PC-3 (cell line): ENCODE data around the gene LY6G5C. TPM values are rescaled to one million over a fixed set of nuclear protein-coding genes. Genes with fewer than 3 reads are reported as not detected.

Experiments
- ATAC-seq: fragments of 200-7000 bp; cut with Tn5 transposase; 2 replicates; pipeline ENCODE4 v1.9.1; 2020; ENCODE audit warnings: mild to moderate bottlenecking, moderate library complexity
- BruUV-seq: library from RNA; stranded (reverse); fragments of 400-500 nt; replicated peaks from 2 replicates; lab custom pipeline; 2021; lab: Mats Ljungman, UMichigan
- CTCF ChIA-PET: fragments of 300-600 bp; sonication (Branson Sonifier 250); formaldehyde crosslinking; loops from one replicate; lab custom pipeline; 2022; ENCODE audit warnings: antibody characterized with exemption; lab: Charles Lee
- POLR2A ChIA-PET: fragments of 300-600 bp; sonication (Branson Sonifier 250); formaldehyde crosslinking; loops from one replicate; lab custom pipeline; 2022; ENCODE audit warnings: antibody characterized with exemption; ENCODE audit not compliant: unreplicated experiment; lab: Charles Lee
- DNase-seq: peaks from one replicate; pipeline ENCODE4 v3.0.0-alpha.2; 2015
- H2AFZ ChIP-seq: fragments of 300-600 bp; sonication (generic); 2 replicates; pipeline ENCODE4 v1.6.0; 2016; ENCODE audit warnings: antibody characterized with exemption, low read length
- H3F3A ChIP-seq: fragments of 300-600 bp; sonication (generic); one replicate; pipeline ENCODE4 v1.6.0; 2017; ENCODE audit warnings: antibody characterized with exemption, low read length, control low read depth, mild to moderate bottlenecking; ENCODE audit not compliant: unreplicated experiment
- H3K27ac ChIP-seq: fragments of 300-600 bp; sonication (generic); 2 replicates; pipeline ENCODE4 v1.5.1; 2016; ENCODE audit warnings: mild to moderate bottlenecking, low read length
- H3K27me3 ChIP-seq: fragments of 300-600 bp; sonication (generic); 2 replicates; pipeline ENCODE4 v1.6.1; 2016; ENCODE audit warnings: low read length, mixed read lengths
- H3K36me3 ChIP-seq: fragments of 300-600 bp; sonication (generic); 2 replicates; pipeline ENCODE4 v1.6.1; 2016; ENCODE audit warnings: low read depth, mixed run types, low read length, mixed read lengths
- H3K4me1 ChIP-seq: fragments of 300-600 bp; sonication (generic); 2 replicates; pipeline ENCODE4 v1.5.1; 2016; ENCODE audit warnings: low read length; ENCODE audit not compliant: insufficient read depth
- H3K4me2 ChIP-seq: fragments of 300-600 bp; sonication (generic); 2 replicates; pipeline ENCODE4 v1.6.0; 2016; ENCODE audit warnings: low read length
- H3K4me3 ChIP-seq: fragments of 300-600 bp; sonication (generic); 2 replicates; pipeline ENCODE4 v1.5.1; 2016; ENCODE audit warnings: mild to moderate bottlenecking, low read length, mixed read lengths
- H3K79me2 ChIP-seq: fragments of 300-600 bp; sonication (generic); 2 replicates; pipeline ENCODE4 v1.6.1; 2017; ENCODE audit warnings: low read length, mixed read lengths
- H3K9ac ChIP-seq: fragments of 300-600 bp; sonication (generic); 2 replicates; pipeline ENCODE4 v1.6.0; 2016; ENCODE audit warnings: mild to moderate bottlenecking, low read length
- H3K9me2 ChIP-seq: fragments of 300-600 bp; sonication (generic); replicated peaks from 2 replicates; pipeline ENCODE4 v1.6.1; 2016; ENCODE audit warnings: mixed run types, low read length, mixed read lengths
- H3K9me3 ChIP-seq: fragments of 300-600 bp; sonication (generic); 2 replicates; pipeline ENCODE4 v1.6.1; 2016; ENCODE audit warnings: low read length, mixed read lengths
- H4K20me1 ChIP-seq: fragments of 300-600 bp; sonication (generic); 2 replicates; pipeline ENCODE4 v1.6.1; 2016; ENCODE audit warnings: low read length, mixed read lengths
- EZH2 ChIP-seq: fragments of 300-600 bp; sonication (generic); IDR thresholded peaks from one replicate; pipeline ENCODE4 v1.6.1; 2017; ENCODE audit warnings: antibody characterized with exemption, mild to moderate bottlenecking, low read length; ENCODE audit not compliant: unreplicated experiment
- EZH2phosphoT487 ChIP-seq: fragments of 300-600 bp; sonication (generic); IDR thresholded peaks from 2 replicates; pipeline ENCODE4 v1.6.1; 2018; ENCODE audit warnings: mild to moderate bottlenecking, antibody characterized with exemption, low read length, borderline replicate concordance
- intact Hi-C: fragments of 100-400 bp; cut with micrococcal nuclease; formaldehyde crosslinking; loops from 2 replicates; pipeline ENCODE4 v1.9.0; 2023
- total RNA-seq: library from RNA; depleted of rRNA; stranded (reverse); fragments of >200 nt; gene quantifications from 2 replicates; pipeline ENCODE4 v1.2.3, GENCODE V29; 2014
- TF ChIP-seq, protein P1 (sequence below): fragments of 300-600 bp; sonication (generic); conservative IDR thresholded peaks from 2 replicates; pipeline ENCODE4 v1.5.1; 2017; ENCODE audit warnings: antibody characterized with exemption, low read depth, mild to moderate bottlenecking, low read length

The LY6G5C gene
- total RNA-seq, 1 experiment from 2014 or later, result 1.8 TPM

DNA sequence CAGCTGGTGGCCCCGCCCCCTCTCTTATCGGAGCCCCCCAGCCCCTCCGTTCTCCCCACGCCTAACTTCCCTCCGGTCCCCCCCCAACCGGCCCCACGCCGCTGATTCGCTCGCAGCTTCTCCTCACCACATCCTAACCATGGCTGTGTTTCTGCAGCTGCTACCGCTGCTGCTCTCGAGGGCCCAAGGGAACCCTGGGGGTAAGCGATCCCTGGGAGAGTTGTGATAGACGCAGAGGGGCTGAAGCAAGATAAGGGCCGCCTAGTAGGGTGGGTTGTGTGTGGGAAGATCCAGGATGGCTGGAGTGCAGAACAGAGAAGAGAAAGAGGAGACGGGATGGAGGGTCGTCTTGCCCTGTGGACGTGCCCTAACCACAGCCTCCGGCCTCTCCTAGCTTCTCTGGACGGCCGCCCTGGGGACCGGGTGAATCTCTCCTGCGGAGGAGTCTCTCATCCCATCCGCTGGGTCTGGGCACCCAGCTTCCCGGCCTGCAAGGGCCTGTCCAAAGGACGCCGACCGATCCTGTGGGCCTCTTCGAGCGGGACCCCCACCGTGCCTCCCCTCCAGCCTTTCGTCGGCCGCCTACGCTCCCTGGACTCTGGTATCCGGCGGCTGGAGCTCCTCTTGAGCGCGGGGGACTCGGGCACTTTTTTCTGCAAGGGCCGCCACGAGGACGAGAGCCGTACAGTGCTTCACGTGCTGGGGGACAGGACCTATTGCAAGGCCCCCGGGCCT is 42.5 kb upstream of the LY6G5C start, which contains the start of gene MPIG6B:
Gene MPIG6B, plus strand, starts transcription at position 129 of the 735 bp plus-strand sequence. Its CDS starts 11 bp downstream, at position 140.
- H3K9me2 ChIP-seq, result no peaks in the 10 kb centered on the region
- H3K79me2 ChIP-seq, result no peaks in the 10 kb centered on the region
- BruUV-seq, result no TSS peak
- POLR2A ChIA-PET, result interaction anchor here (0.6 kb wide), 1 partner anchor 104 kb away, joined by 5 read pairs; the partner anchor contains the start of gene HSPA1B
- no peaks in the 10 kb centered on the region for H3K27me3 ChIP-seq
- no peaks in the 10 kb centered on the region for H4K20me1 ChIP-seq
- no peak within 1 kb of the TSS for H3K4me2 ChIP-seq
- H3K4me3 ChIP-seq, result no peak within 1 kb of the TSS
- CTCF ChIA-PET, result no interaction called here
- no peak for ATAC-seq
- TF ChIP-seq EZH2, result no peak
- TF ChIP-seq, protein P1, sequence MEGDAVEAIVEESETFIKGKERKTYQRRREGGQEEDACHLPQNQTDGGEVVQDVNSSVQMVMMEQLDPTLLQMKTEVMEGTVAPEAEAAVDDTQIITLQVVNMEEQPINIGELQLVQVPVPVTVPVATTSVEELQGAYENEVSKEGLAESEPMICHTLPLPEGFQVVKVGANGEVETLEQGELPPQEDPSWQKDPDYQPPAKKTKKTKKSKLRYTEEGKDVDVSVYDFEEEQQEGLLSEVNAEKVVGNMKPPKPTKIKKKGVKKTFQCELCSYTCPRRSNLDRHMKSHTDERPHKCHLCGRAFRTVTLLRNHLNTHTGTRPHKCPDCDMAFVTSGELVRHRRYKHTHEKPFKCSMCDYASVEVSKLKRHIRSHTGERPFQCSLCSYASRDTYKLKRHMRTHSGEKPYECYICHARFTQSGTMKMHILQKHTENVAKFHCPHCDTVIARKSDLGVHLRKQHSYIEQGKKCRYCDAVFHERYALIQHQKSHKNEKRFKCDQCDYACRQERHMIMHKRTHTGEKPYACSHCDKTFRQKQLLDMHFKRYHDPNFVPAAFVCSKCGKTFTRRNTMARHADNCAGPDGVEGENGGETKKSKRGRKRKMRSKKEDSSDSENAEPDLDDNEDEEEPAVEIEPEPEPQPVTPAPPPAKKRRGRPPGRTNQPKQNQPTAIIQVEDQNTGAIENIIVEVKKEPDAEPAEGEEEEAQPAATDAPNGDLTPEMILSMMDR, result no peak
- no peak for TF ChIP-seq EZH2phosphoT487
- H3F3A ChIP-seq, result no peaks in the 10 kb centered on the region
- no peak within 1 kb of the TSS for H3K9ac ChIP-seq
- intact Hi-C loops, result no loop called here
- H3K27ac ChIP-seq, result no peak within 1 kb of the TSS
- DNase-seq, result no peak
- no peak within 1 kb of the TSS for H2AFZ ChIP-seq
- no peaks in the 10 kb centered on the region for H3K9me3 ChIP-seq
- peaks cover 18% of the 10 kb centered on the region for H3K4me1 ChIP-seq
- no peaks in the 10 kb centered on the region for H3K36me3 ChIP-seq

DNA sequence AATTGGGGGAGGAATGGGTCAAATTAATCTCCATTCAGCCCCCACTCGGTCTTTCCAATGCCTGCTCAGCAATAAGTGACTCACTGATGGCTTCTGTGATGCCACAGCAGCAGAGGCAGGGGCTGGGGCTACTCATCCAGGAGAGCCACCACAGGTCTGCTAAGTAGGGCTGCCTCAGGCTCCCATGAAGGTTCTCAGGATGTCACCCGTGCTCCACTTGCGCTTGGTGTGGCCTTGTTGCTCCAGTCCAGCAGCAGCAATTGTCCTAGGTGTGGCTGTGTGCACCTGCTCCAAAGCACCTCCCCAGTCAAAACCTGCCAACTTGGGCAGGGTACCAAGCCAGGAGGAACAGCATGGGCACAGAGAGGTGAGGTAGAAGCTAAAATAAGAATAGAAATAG is 41.3 kb upstream of the LY6G5C start:
- intact Hi-C loops, result no loop called here
- H3K79me2 ChIP-seq, result no peaks in the 10 kb centered on the region
- no peaks in the 10 kb centered on the region for H3K9me2 ChIP-seq
- TF ChIP-seq EZH2phosphoT487 (no peak), EZH2 (no peak)
- TF ChIP-seq, protein P1, result no peak
- H3K36me3 ChIP-seq, result no peaks in the 10 kb centered on the region
- H3K4me1 ChIP-seq, result peaks cover 28% of the 10 kb centered on the region
- H3K4me3 ChIP-seq, result no peak overlapping the region
- no peak overlapping the region for H3K27ac ChIP-seq
- no peak overlapping the region for H3K9ac ChIP-seq
- no peaks in the 10 kb centered on the region for H3K27me3 ChIP-seq
- ChIA-PET CTCF (no interaction called here), POLR2A (interaction anchor here (0.5 to 0.6 kb wide), 2 partner anchors 19 to 56 kb away, joined by 6 read pairs; partner anchors contain the start of gene ABHD16A)
- H3K9me3 ChIP-seq, result no peaks in the 10 kb centered on the region
- no peak overlapping the region for H2AFZ ChIP-seq
- no peak for DNase-seq
- no peaks in the 10 kb centered on the region for H4K20me1 ChIP-seq
- no peak for ATAC-seq
- no peaks in the 10 kb centered on the region for H3F3A ChIP-seq
- H3K4me2 ChIP-seq, result no peak overlapping the region
- no TSS peak for BruUV-seq
